HG02870 (cell line): ENCODE data around the gene L3MBTL4.

Experiments
- ATAC-seq: cut with Tn5 transposase; IDR thresholded peaks from one replicate; pipeline ENCODE4 v1.9.1; 2021; ENCODE audit warnings: mild to moderate bottlenecking, moderate library complexity; ENCODE audit not compliant: unreplicated experiment

L3MBTL4 gene

GRCh38 chr18:5969355-5969988, 445.2 kb downstream of the L3MBTL4 start:
- no peak for ATAC-seq

GRCh38 chr18:5967666-5968065, 447.0 kb downstream of the L3MBTL4 start:
- no peak for ATAC-seq

GRCh38 chr18:5967007-5967406, 447.7 kb downstream of the L3MBTL4 start:
- ATAC-seq, result no peak

- ATAC-seq, result no peak
Measured at GRCh38 chr18:5966514-5966913, 448.2 kb downstream of the L3MBTL4 start.

- ATAC-seq, result no peak
Measured at GRCh38 chr18:5964996-5965395, 449.7 kb downstream of the L3MBTL4 start.

GRCh38 chr18:5964596-5964995, 450.1 kb downstream of the L3MBTL4 start:
- no peak for ATAC-seq

GRCh38 chr18:5964108-5964507, 450.6 kb downstream of the L3MBTL4 start:
- no peak for ATAC-seq

- ATAC-seq, result no peak
Measured at GRCh38 chr18:5963267-5963666, 451.4 kb downstream of the L3MBTL4 start.

- no peak for ATAC-seq
Measured at GRCh38 chr18:5962362-5962761, 452.3 kb downstream of the L3MBTL4 start.

GRCh38 chr18:5961828-5962150, 452.9 kb downstream of the L3MBTL4 start:
- ATAC-seq, result no peak

- ATAC-seq, result no peak
Measured at GRCh38 chr18:5961097-5961827, 453.4 kb downstream of the L3MBTL4 start.

GRCh38 chr18:5958822-5959221, 455.9 kb downstream of the L3MBTL4 start:
- no peak for ATAC-seq

- ATAC-seq, result no peak
Measured at GRCh38 chr18:5955861-5956260, 458.9 kb downstream of the L3MBTL4 start.

GRCh38 chr18:5951515-5952091, 463.1 kb downstream of the L3MBTL4 start:
- ATAC-seq, result no peak

GRCh38 chr18:5948781-5949180, 465.9 kb downstream of the L3MBTL4 start:
- ATAC-seq, result no peak

- no peak for ATAC-seq
Measured at GRCh38 chr18:5948237-5948636, 466.5 kb downstream of the L3MBTL4 start.

GRCh38 chr18:5944448-5944847, 470.3 kb downstream of the L3MBTL4 start:
- ATAC-seq, result no peak

- no peak for ATAC-seq
Measured at GRCh38 chr18:5943514-5943913, 471.2 kb downstream of the L3MBTL4 start.

GRCh38 chr18:5942591-5942990, 472.1 kb downstream of the L3MBTL4 start:
- ATAC-seq, result no peak

GRCh38 chr18:5941890-5942289, 472.8 kb downstream of the L3MBTL4 start:
- no peak for ATAC-seq

- ATAC-seq, result no peak
Measured at GRCh38 chr18:5939801-5940667, 474.7 kb downstream of the L3MBTL4 start.
